ENCODE measurements around the gene GMIP.

DNA sequence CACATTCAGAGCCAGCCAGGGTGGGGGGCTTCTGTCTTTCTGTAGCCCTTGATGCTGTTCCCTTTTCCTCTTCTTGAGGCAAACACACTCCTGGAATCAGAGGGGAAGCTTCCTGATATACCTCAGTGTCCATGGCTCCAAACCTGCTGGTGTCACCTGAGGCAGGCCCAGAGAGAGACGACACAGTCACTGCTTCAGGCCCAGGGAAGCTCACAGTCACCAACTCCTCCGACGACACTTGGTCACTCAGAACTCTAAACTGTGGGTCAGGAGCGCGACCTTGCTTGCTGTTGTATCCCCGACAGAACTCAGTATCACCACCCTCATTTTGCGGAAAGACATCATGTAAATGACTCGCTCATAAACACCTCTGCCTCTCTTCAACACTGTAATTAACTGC is 18.9 kb upstream of the GMIP start:
- TF ChIP-seq CTCF (IDR thresholded peaks at IDR 0.05 in 8 of 11, conservative IDR thresholded peaks at IDR 0.05 in 3 of 11) = no peak
- TF ChIP-seq POLR2AphosphoS5 (IDR thresholded peaks at IDR 0.05) = no peak
